ENCODE data around the gene JCHAIN.
"Not testable (repeated sequence)": the region's sequence is repeated elsewhere in the genome, so short reads cannot be mapped to it uniquely, and the experiment has no call there.

JCHAIN gene

DNA sequence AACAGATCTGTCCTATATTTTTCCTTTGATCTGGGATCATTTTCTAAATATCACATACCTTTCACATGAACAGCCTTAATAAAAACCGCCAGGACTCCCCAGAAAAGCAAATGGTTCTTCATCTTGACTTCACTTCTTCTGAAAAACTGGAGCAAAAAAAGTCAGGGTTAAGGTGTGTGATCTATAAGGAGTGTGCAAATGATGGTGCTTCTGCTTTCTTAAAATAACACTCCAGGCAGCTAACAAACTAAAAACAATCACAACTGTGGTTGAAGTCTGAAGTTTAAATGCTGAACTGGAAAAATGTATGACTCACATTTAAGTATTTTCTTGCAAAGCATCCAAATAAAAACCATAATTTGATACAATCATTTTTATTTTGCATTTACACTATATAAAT, at the start of gene JCHAIN:
TSS of gene JCHAIN (minus strand) at position 140 of the 400 bp plus-strand sequence. CDS start at position 122, 18 bp downstream.
- no peak for DNase-seq

DNA sequence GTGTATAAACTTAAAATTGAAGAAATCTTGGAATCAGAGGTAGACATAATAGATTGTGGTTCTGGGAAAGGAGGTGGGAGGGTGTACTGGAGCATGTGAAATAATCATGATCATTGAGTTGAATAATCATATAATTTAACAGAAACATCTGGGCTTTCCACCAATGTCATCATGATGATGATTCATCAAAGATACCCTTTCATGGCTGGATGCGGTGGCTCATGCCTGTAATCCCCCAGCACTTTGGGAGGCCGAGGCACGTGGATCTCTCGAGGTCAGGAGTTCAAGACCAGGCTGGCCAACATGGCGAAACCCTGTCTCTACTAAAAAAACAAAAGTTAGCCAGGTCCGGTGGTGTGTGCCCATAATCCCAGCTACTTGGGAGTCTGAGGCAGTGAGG, 48.8 kb upstream of the JCHAIN start:
- DNase-seq = no peak

DNA sequence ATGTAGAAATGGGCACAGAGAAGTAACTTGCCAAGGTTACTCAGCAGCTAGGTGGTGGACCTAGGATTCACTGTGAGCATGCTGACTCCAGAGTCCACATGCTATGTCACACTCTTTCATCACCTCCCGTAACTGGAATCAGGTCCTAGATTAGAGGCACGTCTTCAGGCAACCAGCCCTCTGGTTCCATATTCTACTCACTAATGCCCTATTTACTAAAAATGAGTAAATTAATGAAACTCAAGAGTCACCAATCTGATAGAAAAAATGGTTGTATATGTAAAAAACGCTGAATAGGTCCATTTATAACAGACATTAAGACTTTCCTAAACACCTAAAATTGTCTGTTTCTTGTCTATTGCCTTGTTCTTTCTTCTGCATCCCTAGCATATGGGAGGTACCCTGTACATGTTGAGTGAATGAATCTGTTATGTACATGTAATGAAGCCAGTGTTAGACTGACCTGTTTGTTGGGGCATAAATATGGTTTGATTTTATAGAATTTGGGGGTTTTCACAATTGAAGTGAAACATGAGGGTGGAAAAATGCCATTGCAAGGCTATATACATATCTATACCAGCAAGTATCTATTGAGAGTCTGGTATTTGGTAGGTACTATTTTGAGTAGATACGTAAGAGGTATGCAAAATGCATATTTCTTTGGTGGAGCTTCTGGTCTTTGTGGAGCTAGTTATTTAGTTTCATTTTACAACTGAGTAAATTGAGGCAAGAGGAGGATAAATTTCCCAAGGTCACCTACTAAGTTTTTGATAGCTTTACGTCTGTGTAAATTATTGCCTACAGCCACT, 48.0 kb upstream of the JCHAIN start:
- DNase-seq = no peak

DNA sequence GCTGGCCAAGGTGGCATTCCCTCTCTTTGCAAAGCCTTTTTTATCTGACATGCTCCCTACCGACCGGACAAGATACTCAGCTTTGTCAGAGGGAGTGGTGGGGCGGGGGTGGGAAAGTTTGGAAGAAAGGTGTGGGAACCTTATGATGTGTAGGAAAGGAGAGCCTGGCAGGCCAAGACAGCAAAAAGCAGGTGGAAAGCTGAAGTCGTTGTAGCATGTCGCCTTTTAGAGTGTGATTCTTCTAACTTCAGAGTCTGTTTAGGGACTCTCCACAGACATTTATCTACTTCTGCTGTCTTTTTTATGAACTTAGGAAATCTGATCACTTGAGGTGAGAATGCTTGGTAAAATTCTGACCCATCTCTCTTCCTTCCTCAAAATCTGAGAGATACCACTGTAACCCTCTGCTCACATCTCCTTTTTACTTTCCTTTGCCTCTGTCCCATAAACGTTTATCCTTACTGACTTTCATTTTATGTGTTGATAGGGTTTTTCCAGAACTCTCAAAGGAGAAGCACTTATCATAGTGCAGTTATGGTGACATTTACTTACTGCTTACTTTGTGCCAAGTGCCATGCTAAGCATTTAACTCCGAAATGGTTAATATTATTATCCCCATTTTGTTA, 47.3 kb upstream of the JCHAIN start:
- no peak for DNase-seq

DNA sequence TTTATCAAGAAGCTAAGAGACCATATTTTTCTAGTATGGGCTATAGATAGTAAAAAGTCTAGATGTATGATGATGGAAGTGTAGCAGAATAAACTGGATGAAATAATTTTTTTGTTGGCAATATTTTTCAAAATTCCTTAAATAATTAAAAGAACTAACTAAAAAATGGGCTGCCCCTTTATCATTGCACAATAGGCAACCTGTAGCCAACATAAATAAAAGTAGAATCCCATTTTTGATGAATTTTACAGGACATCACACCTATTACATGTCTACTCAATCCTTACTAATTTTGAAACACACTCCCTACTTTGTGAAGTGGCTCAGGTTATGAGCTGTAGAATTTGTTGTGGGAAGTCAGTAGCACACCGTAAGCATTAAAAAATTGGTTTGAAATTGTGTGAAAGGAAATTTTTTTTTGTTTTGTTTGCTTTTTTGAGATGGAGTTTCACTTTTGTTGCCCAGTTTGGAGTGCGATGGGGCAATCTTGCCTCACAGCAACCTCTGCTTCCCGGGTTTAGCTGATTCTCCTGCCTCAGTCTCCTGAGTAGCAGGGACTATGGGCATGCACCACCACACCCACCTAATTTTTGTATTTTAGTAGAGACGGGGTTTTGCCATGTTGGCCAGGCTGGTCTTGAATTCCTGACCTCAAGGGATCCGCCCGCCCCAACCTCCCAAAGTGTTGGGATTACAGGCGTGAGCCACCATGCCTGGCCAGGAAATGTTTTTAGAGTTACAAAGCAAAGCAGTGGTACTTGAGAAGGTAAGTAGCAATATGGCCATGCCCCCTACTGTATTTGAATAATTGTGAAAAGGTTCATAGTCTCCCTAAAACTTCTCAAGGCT, 46.5 kb upstream of the JCHAIN start:
- DNase-seq = no peak

DNA sequence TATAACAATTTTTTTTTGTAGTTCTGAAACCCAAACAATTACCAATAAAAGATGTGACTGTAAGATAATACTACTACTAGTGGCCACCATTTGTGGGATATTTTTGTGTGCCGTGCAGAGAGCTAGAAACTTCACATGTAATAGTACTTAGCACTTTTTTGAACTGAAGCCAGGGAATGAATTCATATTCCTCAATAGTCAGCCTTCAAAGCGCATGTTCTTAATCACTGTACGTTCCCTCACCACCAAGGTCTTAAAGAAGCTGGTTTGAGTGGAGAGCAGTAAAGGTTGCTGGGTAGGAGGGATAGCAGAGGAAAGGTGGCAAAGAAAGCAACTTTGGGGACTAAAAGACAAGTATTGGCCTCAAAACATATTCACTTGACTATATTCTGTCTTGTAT, 45.8 kb upstream of the JCHAIN start:
- no peak for DNase-seq

DNA sequence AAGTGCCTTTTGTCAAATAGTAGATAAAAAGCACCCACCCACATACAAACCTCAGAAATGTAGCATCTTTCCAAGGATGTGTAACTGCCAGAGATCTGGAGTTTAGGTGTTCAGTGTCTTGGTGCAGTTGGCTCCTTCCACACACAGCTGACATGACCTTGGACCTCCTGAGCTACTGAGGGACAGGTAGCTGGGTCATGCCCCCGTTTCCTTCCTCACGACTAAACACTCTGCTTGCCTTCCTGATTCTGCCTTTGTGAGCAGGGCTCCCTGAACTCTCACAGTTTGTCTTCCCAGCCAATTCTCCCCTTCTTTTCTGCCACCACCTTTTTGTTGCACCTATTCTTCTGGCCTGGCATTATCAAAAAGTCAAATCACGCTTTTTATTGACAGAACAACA, 45.3 kb upstream of the JCHAIN start:
- DNase-seq = no peak

DNA sequence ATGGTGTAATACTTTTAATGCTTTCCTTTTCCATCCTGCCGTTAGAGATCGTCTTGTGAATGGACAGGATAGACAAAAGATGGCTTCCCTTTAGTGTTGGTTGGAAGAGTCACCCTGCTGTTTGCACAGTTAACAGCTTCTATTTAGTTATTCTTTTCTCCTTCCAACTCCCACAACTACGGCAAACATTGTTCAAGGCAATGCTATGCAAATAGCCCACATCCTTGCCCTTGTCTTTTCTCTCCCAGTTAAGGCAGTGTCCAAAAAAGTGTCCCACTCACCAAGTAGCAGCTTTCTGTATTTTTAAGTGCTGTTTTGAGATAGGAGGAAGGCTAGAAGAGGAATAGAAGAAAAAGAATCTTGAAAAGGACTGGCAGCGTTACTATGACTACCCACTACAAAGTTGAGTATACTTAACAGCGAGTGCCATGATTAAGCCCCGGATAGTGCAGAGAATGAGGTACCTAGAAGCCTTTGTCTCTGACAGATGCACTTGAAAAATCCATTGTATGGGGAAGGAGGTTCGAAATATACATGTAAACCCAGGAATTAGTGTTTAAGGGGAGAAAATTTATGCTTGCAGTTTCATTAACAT, 43.4 kb upstream of the JCHAIN start:
- no peak for DNase-seq

DNA sequence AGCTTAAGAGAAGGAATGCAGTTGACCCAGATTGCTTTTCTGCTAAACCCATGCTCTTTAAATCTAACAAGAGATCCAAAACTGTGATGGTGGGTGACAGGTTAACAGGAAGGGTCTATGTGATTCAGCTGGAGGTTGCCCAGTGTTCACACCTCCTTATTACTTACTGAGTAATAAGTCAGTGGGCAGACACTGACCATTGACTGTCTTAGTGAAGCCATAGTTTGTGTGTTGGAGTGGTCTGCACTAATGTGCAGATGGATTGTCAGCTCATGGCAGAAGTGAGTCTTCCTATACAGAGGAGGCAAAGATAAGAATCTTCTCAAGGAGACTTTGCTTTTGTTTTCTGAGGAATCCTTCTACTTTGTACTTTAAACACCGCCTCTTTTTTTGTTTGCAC, 40.2 kb upstream of the JCHAIN start:
- DNase-seq = no peak

DNA sequence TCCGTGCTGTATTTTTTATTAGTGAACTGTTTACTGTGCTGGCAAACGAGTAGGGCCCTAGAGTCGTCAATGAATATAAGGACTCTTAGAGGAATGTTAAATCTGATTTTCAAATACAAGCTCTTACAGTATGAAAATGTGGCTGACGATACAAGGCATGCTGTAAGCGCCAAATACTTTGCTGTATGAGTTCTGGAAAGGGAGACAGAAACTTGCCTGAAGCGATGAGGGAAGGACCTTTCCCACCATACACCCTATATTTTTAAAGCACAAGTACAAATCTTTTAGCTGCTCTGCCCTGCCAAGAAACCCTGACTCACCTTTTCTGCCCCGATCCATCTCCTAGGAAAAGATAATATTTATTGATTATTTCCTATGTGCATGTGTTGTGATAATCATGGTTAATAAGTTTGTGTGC, 39.7 kb upstream of the JCHAIN start:
- no peak for DNase-seq

DNA sequence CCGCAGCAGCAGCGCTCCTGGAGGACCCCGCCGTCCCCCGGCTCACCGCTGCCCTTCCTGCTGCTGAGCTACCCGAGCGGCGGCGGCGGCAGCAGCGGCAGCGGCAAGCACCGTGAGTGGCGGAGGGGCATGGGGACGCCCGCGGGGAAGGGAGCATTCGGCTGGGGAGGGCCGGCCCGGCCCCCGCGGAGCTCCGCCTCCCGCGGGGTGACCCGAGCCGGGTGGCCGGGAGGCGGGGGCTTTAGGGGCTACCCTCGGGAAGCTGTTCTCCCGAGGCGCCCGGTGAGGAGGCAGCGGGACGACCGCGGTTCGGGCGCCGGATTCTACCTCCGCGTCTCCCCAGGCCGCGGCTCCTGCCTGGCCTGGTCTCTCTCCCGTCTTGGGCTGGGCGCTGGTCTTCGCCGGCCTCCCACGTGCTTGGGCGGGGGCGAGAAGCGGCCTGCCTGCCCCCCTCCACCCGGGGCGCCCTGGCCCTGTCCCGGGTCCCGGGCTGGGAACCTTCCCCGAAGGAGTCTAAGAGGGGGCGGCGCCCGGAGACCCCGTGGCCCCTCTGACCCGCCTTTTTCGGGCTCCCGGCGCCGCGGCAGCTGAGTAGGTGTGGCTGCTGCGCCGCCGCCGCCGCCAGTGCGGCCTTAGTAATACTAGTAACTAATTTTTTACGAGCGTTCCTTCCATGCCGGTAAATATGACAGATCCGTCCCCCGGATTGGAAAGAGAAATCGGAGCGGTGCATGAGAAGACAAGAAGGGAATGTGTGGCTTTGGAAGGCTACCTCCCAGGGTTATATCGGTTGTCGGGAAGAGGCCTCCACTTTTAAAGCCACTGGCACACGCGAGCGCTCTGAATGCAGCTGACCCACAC, 39.1 kb upstream of the JCHAIN start:
- DNase-seq = peak; percentile 78

DNA sequence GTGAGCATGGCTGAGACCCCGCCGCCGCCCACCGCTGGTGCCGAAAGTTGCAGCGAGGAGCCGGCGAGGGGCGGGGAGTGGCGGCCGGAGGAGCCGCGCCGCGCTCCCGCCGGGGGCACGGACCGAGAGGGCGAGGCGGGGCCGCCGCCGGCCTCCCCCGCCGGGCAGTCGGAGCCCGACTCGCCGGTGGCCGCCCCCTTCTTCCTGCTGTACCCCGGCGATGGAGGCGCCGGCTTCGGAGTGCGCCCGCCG, 38.5 kb upstream of the JCHAIN start:
- peak; percentile 43 for DNase-seq

DNA sequence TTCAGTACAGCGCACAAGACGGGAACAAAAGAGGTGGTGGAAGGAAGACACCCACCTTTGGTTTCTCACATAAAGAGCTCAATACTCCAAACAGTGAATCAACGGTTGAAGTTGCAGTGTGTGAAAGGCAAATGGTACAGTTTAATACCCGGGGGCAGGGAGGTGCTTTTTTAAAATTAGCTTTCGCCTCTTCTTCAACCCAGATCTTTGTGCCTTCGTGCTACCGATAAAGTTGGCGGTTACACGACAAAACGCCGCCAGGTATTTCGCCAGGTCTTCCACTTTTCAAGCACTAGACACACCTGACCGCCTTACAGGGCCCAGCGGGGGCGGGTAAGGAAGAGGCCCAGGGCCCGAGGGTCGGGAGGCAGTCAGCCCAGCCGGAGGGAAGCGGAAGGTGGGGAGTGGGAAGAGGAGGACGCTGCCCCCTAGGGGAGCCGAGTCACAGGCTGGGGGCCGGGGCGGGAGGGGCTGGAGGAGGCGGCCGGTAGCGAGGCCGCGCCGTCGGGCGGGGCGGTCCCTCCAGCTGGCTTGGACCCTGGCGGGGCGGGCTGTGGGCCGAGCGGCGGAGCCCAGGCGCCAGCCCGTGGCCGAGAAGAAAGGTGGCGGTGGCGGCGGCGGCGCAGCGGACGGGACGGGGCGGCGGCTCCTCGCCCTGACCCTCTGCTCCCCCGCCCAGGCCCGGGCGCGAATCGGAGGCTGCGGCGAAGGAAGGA, 38.1 kb upstream of the JCHAIN start:
- DNase-seq = peak; percentile 56

DNA sequence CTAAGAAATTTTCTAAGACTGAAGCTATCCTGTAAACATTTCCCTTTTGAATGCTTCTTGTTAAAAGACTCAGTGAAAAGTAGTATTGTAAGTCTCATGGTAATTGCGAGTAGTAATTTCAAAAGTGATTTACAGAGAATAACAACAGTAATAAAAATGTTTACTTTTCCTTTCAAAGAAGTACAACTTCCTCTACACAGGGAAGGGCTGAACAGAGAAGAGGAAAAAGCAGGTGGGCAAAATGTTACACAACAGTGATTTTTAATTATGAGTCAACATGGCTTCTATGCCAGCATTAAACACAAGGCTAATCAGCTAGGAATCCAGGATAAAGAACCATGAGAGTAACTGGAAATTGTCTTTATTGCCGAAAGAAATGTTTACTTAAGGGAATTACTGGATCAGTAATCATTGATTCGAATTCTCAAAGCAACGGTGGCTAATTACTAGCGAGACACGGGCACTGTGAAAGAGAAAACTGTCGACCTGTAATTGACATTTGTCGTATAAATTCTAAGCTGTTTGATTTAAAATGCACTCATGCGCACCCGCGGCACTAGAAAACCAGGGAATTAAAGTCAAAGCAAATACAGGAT, 37.4 kb upstream of the JCHAIN start:
- DNase-seq = no peak

DNA sequence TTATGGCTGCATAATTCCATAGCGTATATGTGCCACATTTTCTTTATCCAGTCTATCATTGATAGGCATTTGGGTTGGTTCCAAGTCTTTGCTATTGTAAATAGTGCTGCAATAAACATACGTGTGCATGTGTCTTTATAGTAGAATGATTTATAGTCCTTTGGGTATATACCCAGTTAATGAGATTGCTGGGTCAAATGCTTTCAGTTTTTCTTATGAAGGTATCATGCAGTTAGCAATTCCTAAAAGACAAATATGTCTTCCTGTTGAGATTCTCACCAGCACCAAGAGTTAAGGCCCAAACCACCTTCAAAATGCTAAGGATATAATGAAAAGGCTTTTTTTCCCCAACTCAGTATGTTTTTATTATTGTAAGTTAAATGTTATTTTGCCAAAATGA, 36.3 kb upstream of the JCHAIN start:
- DNase-seq = not testable (repeated sequence)

DNA sequence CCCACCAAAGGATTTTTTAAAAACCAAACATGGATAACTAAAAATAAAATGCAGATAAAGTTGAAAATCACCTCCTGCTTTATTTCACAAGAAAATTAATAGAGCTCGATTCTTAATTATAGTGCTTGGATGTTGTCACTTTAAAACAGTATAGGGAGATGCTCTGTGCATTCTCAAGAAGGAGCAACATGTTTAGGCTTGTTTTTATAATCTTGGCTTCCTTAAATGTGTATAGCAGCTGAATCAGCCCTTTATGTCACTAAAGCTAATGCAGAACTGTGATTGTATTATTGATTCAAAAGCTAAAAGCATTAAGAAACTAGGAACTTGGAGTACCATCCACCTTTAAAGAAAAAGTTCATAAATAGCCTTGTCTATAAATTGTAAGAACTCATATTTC, 35.0 kb upstream of the JCHAIN start:
- DNase-seq = no peak

DNA sequence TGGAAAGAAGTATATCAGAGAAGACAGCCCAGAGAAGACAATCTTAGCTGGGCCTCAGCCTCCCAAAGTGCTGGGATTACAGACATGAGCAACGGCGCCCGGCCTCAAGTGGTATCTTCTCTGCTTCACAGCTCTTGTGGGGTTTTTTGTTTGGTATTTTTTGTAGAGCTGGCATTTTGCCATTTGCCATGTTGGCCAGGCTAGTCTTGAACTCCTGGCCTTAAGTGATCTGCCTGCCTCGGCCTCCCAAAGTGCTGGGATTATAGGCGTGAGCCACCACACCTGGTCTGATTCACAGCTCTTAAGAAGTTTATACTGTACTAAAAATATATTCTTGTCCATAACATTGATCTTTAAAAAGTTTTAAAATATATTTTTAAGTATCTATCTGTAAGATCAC, 34.4 kb upstream of the JCHAIN start:
- no peak for DNase-seq

DNA sequence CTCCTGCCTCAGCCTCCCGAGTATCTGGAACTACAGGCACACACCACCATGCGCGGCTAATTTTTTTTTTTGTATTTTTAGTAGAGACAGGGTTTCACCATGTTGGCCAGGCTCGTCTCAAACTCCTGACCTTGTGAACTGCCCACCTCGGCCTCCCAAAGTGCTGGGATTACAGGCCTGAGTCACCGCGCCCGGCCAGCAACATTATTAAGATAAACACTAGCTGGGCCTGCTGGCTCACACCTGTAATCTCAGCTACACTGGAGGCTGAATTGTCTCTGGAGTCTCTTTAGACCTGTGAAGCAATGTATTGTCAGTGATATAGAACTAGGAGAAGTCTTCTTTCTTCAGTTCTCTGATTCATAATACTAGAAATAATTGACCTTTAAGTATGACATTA, 32.1 kb upstream of the JCHAIN start:
- DNase-seq = not testable (repeated sequence)

DNA sequence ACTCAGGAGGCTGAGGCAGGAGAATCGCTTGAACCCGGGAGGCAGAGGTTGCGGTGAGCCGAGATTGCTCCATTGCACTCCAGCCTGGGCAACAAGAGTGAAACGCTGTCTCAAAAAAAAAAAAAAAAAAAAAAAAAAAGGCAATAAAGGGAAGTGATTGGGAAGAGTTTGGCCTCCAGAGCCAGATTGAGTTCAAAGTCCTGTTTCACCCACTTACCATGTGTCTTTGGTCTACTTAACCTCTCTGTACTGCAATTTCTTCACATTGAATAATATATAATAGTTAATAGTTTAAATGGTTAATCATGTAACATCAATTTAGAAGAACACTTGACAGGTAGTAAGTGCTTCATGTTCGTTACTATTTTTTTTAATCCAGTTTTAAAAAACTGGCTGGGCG, 28.3 kb upstream of the JCHAIN start:
- not testable (repeated sequence) for DNase-seq

DNA sequence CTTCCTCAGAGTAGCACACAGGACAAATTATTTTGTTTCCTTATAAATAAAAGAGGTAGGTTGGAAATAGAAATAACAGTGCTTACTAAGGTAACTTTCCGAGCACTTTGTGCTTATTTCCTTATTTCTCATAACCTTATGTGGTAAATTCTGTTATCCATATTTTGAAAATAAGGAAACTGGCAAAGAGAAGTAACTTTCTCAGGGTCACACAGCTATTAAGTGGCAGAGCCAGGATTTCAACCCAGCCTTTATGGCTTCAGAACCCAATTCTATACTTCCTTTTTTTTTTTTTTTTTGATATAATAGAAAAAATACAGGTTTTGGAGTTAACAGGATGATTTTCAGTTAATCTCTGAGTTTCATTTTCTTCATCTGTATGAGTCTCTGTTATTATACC, 25.4 kb upstream of the JCHAIN start:
- DNase-seq = no peak

DNA sequence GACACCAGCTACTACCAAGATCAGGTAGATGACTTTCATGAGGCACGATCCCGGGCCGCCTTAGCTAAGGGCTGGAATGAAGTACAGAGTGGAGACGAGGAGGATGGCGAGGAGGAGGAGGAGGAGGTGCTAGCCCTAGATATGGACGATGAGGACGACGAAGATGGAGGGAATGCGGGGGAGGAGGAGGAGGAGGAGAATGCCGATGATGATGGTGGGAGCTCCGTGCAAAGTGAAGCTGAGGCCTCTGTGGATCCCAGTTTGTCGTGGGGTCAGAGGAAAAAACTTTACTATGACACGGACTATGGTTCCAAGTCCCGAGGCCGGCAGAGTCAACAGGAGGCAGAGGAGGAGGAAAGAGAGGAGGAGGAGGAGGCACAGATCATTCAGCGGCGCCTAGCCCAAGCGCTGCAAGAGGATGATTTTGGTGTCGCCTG, 22.5 kb upstream of the JCHAIN start:
- no peak for DNase-seq

Data from activated CD8-positive, alpha-beta memory T cell treated with anti-CD3 and anti-CD28 coated beads, Interleukin-2, amount 50 U/mL, for 4 hours (primary cell).